KMS-11 (cell line): Measurements from ENCODE around the gene ANKRD44.
A peak's percentile ranks its signal among the peaks of the same experiment; 100 is the strongest.
"Not testable (repeated sequence)": the region's sequence is repeated elsewhere in the genome, so short reads cannot be mapped to it uniquely, and the experiment has no call there.

Experiments used
- H2AFZ ChIP-seq: fragments of 200-600 bp; sonication (generic); 2 replicates; pipeline ENCODE4 v1.6.1; 2016; ENCODE audit warnings: antibody characterized with exemption, mixed run types, low read depth
- H3K27ac ChIP-seq: fragments of 200-600 bp; sonication (generic); 2 replicates; pipeline ENCODE4 v1.6.1; 2016; ENCODE audit warnings: mild to moderate bottlenecking, mixed run types
- H3K27me3 ChIP-seq: fragments of 200-600 bp; sonication (generic); 2 replicates; pipeline ENCODE4 v1.6.1; 2017; ENCODE audit warnings: mild to moderate bottlenecking, low read depth, mixed run types, moderate library complexity; ENCODE audit not compliant: insufficient read depth
- H3K36me3 ChIP-seq: fragments of 200-600 bp; sonication (generic); 2 replicates; pipeline ENCODE4 v1.6.1; 2017; ENCODE audit warnings: mild to moderate bottlenecking, mixed run types; ENCODE audit not compliant: insufficient read depth
- H3K4me1 ChIP-seq: fragments of 200-600 bp; sonication (generic); 2 replicates; pipeline ENCODE4 v1.6.1; 2016; ENCODE audit warnings: mild to moderate bottlenecking, low read depth, mixed run types; ENCODE audit not compliant: poor library complexity, severe bottlenecking
- H3K4me2 ChIP-seq: fragments of 200-600 bp; sonication (generic); 2 replicates; pipeline ENCODE4 v1.7.0; 2016; ENCODE audit warnings: mild to moderate bottlenecking, mixed run types
- H3K4me3 ChIP-seq: fragments of 200-600 bp; sonication (generic); IDR thresholded peaks from 2 replicates; pipeline ENCODE4 v1.6.1; 2017; ENCODE audit warnings: low read depth, low read length, mixed read lengths; ENCODE audit not compliant: insufficient read depth
- H3K79me2 ChIP-seq: fragments of 200-600 bp; sonication (generic); 2 replicates; pipeline ENCODE4 v1.6.1; 2016; ENCODE audit warnings: low read depth, mixed run types; ENCODE audit not compliant: insufficient read depth
- H3K9ac ChIP-seq: fragments of 200-600 bp; sonication (generic); 2 replicates; pipeline ENCODE4 v1.6.1; 2016; ENCODE audit warnings: mild to moderate bottlenecking, mixed run types
- H4K20me1 ChIP-seq: fragments of 200-600 bp; sonication (generic); 2 replicates; pipeline ENCODE4 v1.6.1; 2016; ENCODE audit warnings: mild to moderate bottlenecking, mixed run types; ENCODE audit not compliant: insufficient read depth
- TF ChIP-seq, protein P1 (sequence below): fragments of 200-600 bp; sonication (generic); conservative IDR thresholded peaks from 2 replicates; pipeline ENCODE4 v1.6.1; 2017; ENCODE audit warnings: low read depth, mild to moderate bottlenecking, antibody characterized with exemption, low read length, moderate library complexity, mixed read lengths

Gene ANKRD44

DNA sequence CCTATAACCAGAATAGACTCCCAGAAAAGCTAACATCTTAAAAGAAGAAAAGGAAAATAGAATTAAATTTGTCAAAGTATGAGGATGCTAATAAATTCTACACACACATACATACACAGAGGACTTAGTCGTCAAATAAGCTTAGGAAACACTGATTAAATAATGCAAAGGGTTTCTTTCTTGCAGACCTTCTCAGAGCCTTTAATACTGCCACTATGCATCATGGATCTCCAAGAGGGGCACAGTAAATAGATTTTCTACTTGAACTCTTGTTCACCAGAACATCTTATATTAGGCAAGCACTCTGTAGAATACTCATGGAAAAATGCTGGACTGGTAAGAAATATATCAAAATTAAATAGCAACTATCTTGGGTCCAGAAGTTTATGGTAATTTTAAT, 69.4 kb downstream of the ANKRD44 start:
- H3K9ac ChIP-seq = no peak overlapping the region
- TF ChIP-seq, protein P1, sequence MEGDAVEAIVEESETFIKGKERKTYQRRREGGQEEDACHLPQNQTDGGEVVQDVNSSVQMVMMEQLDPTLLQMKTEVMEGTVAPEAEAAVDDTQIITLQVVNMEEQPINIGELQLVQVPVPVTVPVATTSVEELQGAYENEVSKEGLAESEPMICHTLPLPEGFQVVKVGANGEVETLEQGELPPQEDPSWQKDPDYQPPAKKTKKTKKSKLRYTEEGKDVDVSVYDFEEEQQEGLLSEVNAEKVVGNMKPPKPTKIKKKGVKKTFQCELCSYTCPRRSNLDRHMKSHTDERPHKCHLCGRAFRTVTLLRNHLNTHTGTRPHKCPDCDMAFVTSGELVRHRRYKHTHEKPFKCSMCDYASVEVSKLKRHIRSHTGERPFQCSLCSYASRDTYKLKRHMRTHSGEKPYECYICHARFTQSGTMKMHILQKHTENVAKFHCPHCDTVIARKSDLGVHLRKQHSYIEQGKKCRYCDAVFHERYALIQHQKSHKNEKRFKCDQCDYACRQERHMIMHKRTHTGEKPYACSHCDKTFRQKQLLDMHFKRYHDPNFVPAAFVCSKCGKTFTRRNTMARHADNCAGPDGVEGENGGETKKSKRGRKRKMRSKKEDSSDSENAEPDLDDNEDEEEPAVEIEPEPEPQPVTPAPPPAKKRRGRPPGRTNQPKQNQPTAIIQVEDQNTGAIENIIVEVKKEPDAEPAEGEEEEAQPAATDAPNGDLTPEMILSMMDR = no peak
- peak overlapping the region; percentile 93 for H3K4me2 ChIP-seq
- no peak overlapping the region for H3K4me3 ChIP-seq
- no peaks in the 10 kb centered on the region; the same call in 1 of the 2 replicates for H3K79me2 ChIP-seq
- H3K4me1 ChIP-seq = peaks cover 41% of the 10 kb centered on the region
- no peaks in the 10 kb centered on the region for H3K36me3 ChIP-seq
- no peaks in the 10 kb centered on the region for H3K27me3 ChIP-seq
- peak overlapping the region; percentile 94; the same call in 1 of the 2 replicates for H3K27ac ChIP-seq
- H4K20me1 ChIP-seq = no peaks in the 10 kb centered on the region
- no peak overlapping the region for H2AFZ ChIP-seq

DNA sequence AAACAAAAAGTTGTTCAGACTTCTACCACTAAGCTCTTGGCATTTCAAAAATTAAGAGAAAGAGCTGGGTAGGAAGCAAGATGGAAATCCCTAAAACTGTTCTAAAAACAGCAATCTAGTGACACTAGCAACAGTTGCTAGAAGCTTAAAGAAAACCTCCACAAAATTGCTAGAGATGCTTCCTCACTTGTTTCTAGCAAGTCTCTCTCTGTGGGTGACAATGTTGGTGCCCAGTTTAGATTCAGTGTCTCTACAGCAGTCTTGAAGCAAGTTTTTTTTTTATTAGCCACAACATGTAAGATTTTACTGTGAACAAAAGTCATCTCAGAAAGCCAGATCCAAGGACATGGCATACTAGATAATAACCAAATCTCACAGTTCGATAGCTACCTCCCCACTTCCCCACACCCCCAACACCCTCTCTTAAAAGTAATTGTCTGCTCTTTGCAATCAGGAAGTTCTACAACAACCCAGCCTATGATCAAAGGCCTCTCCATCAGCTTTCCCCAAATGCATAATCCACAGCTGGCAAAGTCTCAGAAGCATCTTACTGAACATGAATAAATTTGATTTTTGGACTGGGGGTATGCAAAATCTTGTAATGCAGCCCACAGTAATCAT, 70.0 kb downstream of the ANKRD44 start:
- no peaks in the 10 kb centered on the region for H3K36me3 ChIP-seq
- peak overlapping the region; percentile 93 for H3K4me2 ChIP-seq
- H3K27me3 ChIP-seq = no peaks in the 10 kb centered on the region
- H2AFZ ChIP-seq = peak overlapping the region; percentile 64; the same call in 1 of the 2 replicates
- no peak overlapping the region for H3K4me3 ChIP-seq
- peaks cover 41% of the 10 kb centered on the region for H3K4me1 ChIP-seq
- H4K20me1 ChIP-seq = no peaks in the 10 kb centered on the region
- TF ChIP-seq, protein P1 = no peak
- peak overlapping the region; percentile 94 for H3K27ac ChIP-seq
- peak overlapping the region; percentile 72; the same call in 1 of the 2 replicates for H3K9ac ChIP-seq
- no peaks in the 10 kb centered on the region; the same call in 1 of the 2 replicates for H3K79me2 ChIP-seq

DNA sequence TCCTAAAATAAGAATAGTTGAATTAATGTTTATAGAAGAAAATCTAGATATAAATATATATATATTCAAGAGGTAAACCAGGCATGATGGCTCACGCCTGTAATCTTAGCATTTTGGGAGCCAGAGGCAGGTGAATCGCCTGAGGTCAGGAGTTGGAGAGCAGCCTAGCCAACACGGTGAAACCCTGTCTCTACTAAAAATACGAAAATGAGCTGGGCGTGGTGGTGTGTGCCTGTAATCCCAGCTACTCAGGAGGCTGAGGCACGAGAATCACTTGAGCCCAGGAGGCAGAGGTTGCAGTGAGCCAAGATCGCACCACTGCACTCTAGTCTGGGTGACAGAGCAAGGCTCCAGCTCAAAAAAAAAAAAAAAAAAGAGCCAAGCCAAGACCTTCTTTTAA, 70.6 kb downstream of the ANKRD44 start:
- peak overlapping the region; percentile 64; the same call in 1 of the 2 replicates for H2AFZ ChIP-seq
- not testable (repeated sequence) for H3K27me3 ChIP-seq, H3K36me3 ChIP-seq, H4K20me1 ChIP-seq, H3K4me3 ChIP-seq, H3K79me2 ChIP-seq
- peaks cover 41% of the 10 kb centered on the region for H3K4me1 ChIP-seq
- peak overlapping the region; percentile 94 for H3K27ac ChIP-seq
- peak overlapping the region; percentile 72 for H3K9ac ChIP-seq
- peak overlapping the region; percentile 93 for H3K4me2 ChIP-seq

DNA sequence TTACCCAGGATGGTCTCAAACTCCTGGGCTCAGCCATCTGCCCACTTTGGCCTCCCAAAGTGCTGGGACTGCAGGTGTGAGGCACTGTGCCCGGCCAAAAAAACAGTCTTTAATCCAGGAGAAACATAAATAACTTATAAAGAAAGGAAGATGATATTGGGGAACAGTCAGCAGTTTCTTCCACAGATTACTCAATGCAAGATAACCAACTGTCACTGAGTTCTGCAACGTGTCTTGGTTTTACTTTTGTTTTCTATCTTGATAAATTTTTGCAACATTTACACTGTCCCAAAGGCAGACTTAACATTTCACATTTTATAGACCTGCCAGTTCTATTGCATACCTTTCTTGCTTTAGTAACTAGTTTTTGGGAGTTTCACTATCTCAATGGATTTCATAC, 71.1 kb downstream of the ANKRD44 start:
- Histone ChIP-seq H2AFZ (peak overlapping the region; percentile 64), H3K4me2 (peak overlapping the region; percentile 93), H3K4me3 (peak overlapping the region; percentile 80), H3K27me3 (no peaks in the 10 kb centered on the region), H3K36me3 (no peaks in the 10 kb centered on the region), H3K27ac (peak overlapping the region; percentile 94), H4K20me1 (no peaks in the 10 kb centered on the region), H3K79me2 (no peaks in the 10 kb centered on the region; the same call in 1 of the 2 replicates), H3K9ac (peak overlapping the region; percentile 72), H3K4me1 (peaks cover 41% of the 10 kb centered on the region)
- TF ChIP-seq, protein P1 = no peak

DNA sequence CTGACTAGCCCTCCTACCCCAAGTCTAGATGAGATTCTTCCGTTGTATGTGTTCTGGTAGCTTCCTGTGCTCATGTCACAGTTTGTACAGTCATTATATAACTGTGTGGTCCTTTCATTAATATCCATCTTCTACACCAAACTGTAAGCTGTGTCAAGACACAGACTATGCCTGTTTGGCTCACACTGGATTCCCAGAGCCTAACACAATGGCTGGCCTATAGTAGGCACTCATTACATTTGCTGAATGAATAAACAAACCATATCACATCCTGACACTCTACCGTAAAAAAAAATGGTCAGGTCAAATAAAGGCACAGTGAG, 72.6 kb downstream of the ANKRD44 start:
- H3K27ac ChIP-seq = no peak overlapping the region; the same call in 1 of the 2 replicates
- TF ChIP-seq, protein P1 = no peak

More for the DNA sequence above, 72.6 kb downstream of the ANKRD44 start:
- Histone ChIP-seq H3K4me2 (no peak overlapping the region), H2AFZ (no peak overlapping the region), H4K20me1 (no peaks in the 10 kb centered on the region), H3K79me2 (no peaks in the 10 kb centered on the region; the same call in 1 of the 2 replicates), H3K9ac (no peak overlapping the region), H3K4me3 (no peak overlapping the region), H3K4me1 (peaks cover 41% of the 10 kb centered on the region), H3K27me3 (no peaks in the 10 kb centered on the region), H3K36me3 (no peaks in the 10 kb centered on the region)
